ENCODE data around the gene NUP93. TPM values are rescaled to one million over a fixed set of nuclear protein-coding genes. Genes with fewer than 3 reads are reported as not detected.

The NUP93 gene
- total RNA-seq, 2 experiments from 2014 or later, result 45.6 to 47.2 TPM

GRCh38 chr16:56774016-56774680 lies 44.2 kb downstream of the NUP93 start:
- H3K27ac ChIP-seq (ENCODE audit: low read depth in 1 of 2, low read length in 2 of 2), result no peak overlapping the region
- intact Hi-C loops (cut with DNase I, micrococcal nuclease), result no loop called here
- POLR2A ChIA-PET, result no interaction called here
- Mint-ChIP-seq H3K9me3 (no peaks in the 10 kb centered on the region), H3K27me3 (no peaks in the 10 kb centered on the region), H3K27ac (no peak overlapping the region), H3K4me1 (ENCODE audit: low read depth) (peaks cover 30% of the 10 kb centered on the region), H3K4me3 (no peak overlapping the region), H3K36me3 (ENCODE audit: low read depth) (no peaks in the 10 kb centered on the region)
- CTCF ChIA-PET, result no interaction called here
- ATAC-seq (ENCODE audit: poor library complexity) (no peak), DNase-seq (no peak)
- H3K9me3 ChIP-seq (ENCODE audit: control insufficient read depth in 1 of 2, insufficient read depth in 1 of 2, low read length in 2 of 2), result no peaks in the 10 kb centered on the region
- no peaks in the 10 kb centered on the region for H3K27me3 ChIP-seq (ENCODE audit: control insufficient read depth in 1 of 2, insufficient read depth in 2 of 2, low read length in 2 of 2)
- TF ChIP-seq CTCF (IDR thresholded peaks at IDR 0.05), result no peak
- H3K36me3 ChIP-seq (ENCODE audit: insufficient read depth, low read length), result no peaks in the 10 kb centered on the region
- peaks cover 3% of the 10 kb centered on the region for H3K4me1 ChIP-seq (ENCODE audit: insufficient read depth, low read length)
- no peak overlapping the region for H3K4me3 ChIP-seq (ENCODE audit: low read length)

DNA sequence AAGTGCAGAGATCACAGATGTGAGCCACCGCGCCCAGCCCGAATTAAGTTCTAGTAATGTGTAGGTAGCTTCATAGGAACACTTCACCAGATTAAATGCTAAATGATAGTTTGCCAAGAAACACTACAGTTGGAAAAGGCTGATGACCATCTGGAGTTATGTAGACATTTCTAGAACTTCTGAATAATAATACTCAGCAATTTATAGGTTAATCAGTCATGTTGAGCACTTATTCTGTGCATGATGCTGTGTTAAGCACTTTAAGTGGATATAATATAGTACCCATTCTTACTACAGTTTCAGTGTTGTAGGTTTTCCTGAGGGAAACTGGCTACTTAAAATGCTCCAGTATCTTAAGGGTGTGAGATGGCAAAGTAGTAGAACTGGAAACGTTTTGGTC lies 45.2 kb downstream of the NUP93 start:
- no peaks in the 10 kb centered on the region for H3K9me3 Mint-ChIP-seq
- no peaks in the 10 kb centered on the region for H3K36me3 Mint-ChIP-seq (ENCODE audit: low read depth)
- ATAC-seq (ENCODE audit: poor library complexity), result no peak
- POLR2A ChIA-PET, result no interaction called here
- no peaks in the 10 kb centered on the region for H3K27me3 ChIP-seq (ENCODE audit: control insufficient read depth in 1 of 2, insufficient read depth in 2 of 2, low read length in 2 of 2)
- intact Hi-C loops (cut with DNase I, micrococcal nuclease), result no loop called here
- H3K4me3 Mint-ChIP-seq, result no peak overlapping the region
- DNase-seq, result no peak
- CTCF ChIA-PET, result no interaction called here
- H3K4me3 ChIP-seq (ENCODE audit: low read length), result no peak overlapping the region
- no peaks in the 10 kb centered on the region for H3K9me3 ChIP-seq (ENCODE audit: control insufficient read depth in 1 of 2, insufficient read depth in 1 of 2, low read length in 2 of 2)
- H3K4me1 Mint-ChIP-seq (ENCODE audit: low read depth), result peaks cover 40% of the 10 kb centered on the region
- H3K27me3 Mint-ChIP-seq, result no peaks in the 10 kb centered on the region
- peaks cover 3% of the 10 kb centered on the region for H3K4me1 ChIP-seq (ENCODE audit: insufficient read depth, low read length)
- H3K27ac Mint-ChIP-seq, result no peak overlapping the region
- H3K36me3 ChIP-seq (ENCODE audit: insufficient read depth, low read length), result no peaks in the 10 kb centered on the region
- no peak for TF ChIP-seq CTCF (IDR thresholded peaks at IDR 0.05)
- H3K27ac ChIP-seq (ENCODE audit: low read depth in 1 of 2, low read length in 2 of 2), result no peak overlapping the region

GRCh38 chr16:56776562-56776961 lies 46.6 kb downstream of the NUP93 start:
- H3K36me3 ChIP-seq (ENCODE audit: insufficient read depth, low read length), result no peaks in the 10 kb centered on the region
- TF ChIP-seq CTCF (IDR thresholded peaks at IDR 0.05), result no peak
- H3K27ac Mint-ChIP-seq, result no peak overlapping the region
- no peak overlapping the region for H3K4me3 Mint-ChIP-seq
- H3K4me1 ChIP-seq (ENCODE audit: insufficient read depth, low read length), result peaks cover 6% of the 10 kb centered on the region
- H3K4me1 Mint-ChIP-seq (ENCODE audit: low read depth), result peaks cover 45% of the 10 kb centered on the region
- no peak for DNase-seq
- no peaks in the 10 kb centered on the region for H3K9me3 Mint-ChIP-seq
- H3K36me3 Mint-ChIP-seq (ENCODE audit: low read depth), result no peaks in the 10 kb centered on the region
- ATAC-seq (ENCODE audit: poor library complexity), result no peak
- intact Hi-C loops (cut with DNase I, micrococcal nuclease), result no loop called here
- H3K4me3 ChIP-seq (ENCODE audit: low read length), result no peak overlapping the region
- POLR2A ChIA-PET, result no interaction called here
- H3K27me3 Mint-ChIP-seq, result no peaks in the 10 kb centered on the region
- H3K9me3 ChIP-seq (ENCODE audit: control insufficient read depth in 1 of 2, insufficient read depth in 1 of 2, low read length in 2 of 2), result no peaks in the 10 kb centered on the region
- H3K27me3 ChIP-seq (ENCODE audit: control insufficient read depth in 1 of 2, insufficient read depth in 2 of 2, low read length in 2 of 2), result no peaks in the 10 kb centered on the region
- H3K27ac ChIP-seq (ENCODE audit: low read depth in 1 of 2, low read length in 2 of 2), result no peak overlapping the region
- CTCF ChIA-PET, result no interaction called here

Measured in CD4-positive, alpha-beta T cell (primary cell).